Lower leg skin (tissue), 4 donors: Measurements from ENCODE around the gene CEACAM19. TPM values are rescaled to one million over a fixed set of nuclear protein-coding genes. Genes with fewer than 3 reads are reported as not detected.

Experiments used
- DNase-seq, 2 donors: peaks; one replicate each; pipeline ENCODE4 v3.0.0-alpha.2; 2019; ENCODE audit warnings: low spot score in 2 of 2
- H3K4me3 ChIP-seq: fragments of 200-600 bp; sonication (generic); 2 replicates; pipeline ENCODE4 v1.5.1; 2017; ENCODE audit warnings: mild to moderate bottlenecking, low read depth; ENCODE audit not compliant: poor library complexity, severe bottlenecking
- POLR2A ChIP-seq, 2 donors: fragments of 450-650 bp; IDR thresholded peaks; one replicate each; pipeline ENCODE4 v1.6.1; 2016 to 2017; ENCODE audit warnings: antibody characterized with exemption in 2 of 2, mild to moderate bottlenecking in 1 of 2, moderate library complexity in 1 of 2
- WGBS, 2 donors: methylation state at CpG; one replicate each; pipeline ENCODE4 v1.1.5; 2018; 5-methylcytosine and 5-hydroxymethylcytosine counted together
- intact Hi-C: fragments of 100-400 bp; cut with DNase I; formaldehyde crosslinking; loops from one replicate; pipeline ENCODE4 v1.15.0; 2023; ENCODE audit warnings: low total_unique reads
- total RNA-seq, 4 donors: library from RNA; depleted of rRNA; stranded (reverse); fragments of >200 nt; gene quantifications; one replicate each; pipeline ENCODE4 v1.1.0, GENCODE V29; 2016
- TF ChIP-seq, protein P1 (sequence below), 3 donors: fragments of 450-650 bp; IDR thresholded peaks; one replicate each; pipeline ENCODE4 v1.5.1; 2016; ENCODE audit warnings: antibody characterized with exemption in 3 of 3, mild to moderate bottlenecking in 3 of 3, moderate library complexity in 2 of 3

CEACAM19 gene
- total RNA-seq, 4 donors from 2014 or later = 5.4 to 10.2 (median 8.0) TPM

DNA sequence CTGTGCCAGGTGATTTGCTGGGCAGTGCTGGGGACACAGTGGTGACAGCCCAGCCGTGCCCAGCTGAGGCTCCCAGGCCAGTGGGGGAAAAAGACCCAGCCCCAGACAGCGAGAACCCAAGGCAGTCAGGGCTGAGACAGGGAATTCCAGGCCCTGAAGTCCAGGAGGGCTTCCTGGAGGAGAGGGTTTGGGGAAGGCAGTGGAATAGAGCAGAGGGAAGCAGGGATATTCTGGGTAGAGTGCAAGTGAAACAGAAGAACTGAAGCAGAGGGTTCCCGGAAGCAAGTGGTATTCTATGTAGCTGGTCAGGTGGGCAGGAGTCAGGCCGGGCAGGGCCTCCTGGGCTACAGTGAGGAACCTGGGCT, 26.4 kb downstream of the CEACAM19 start:
- no peak for TF ChIP-seq POLR2A (IDR thresholded peaks at IDR 0.05)
- TF ChIP-seq, protein P1, sequence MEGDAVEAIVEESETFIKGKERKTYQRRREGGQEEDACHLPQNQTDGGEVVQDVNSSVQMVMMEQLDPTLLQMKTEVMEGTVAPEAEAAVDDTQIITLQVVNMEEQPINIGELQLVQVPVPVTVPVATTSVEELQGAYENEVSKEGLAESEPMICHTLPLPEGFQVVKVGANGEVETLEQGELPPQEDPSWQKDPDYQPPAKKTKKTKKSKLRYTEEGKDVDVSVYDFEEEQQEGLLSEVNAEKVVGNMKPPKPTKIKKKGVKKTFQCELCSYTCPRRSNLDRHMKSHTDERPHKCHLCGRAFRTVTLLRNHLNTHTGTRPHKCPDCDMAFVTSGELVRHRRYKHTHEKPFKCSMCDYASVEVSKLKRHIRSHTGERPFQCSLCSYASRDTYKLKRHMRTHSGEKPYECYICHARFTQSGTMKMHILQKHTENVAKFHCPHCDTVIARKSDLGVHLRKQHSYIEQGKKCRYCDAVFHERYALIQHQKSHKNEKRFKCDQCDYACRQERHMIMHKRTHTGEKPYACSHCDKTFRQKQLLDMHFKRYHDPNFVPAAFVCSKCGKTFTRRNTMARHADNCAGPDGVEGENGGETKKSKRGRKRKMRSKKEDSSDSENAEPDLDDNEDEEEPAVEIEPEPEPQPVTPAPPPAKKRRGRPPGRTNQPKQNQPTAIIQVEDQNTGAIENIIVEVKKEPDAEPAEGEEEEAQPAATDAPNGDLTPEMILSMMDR (IDR thresholded peaks at IDR 0.05) = no peak
- intact Hi-C loops = no loop called here
- 81 to 93% methylated on average over 4 of the region's 4 CpGs for WGBS, 2 donors
- H3K4me3 ChIP-seq = no peak overlapping the region
- DNase-seq = no peak

DNA sequence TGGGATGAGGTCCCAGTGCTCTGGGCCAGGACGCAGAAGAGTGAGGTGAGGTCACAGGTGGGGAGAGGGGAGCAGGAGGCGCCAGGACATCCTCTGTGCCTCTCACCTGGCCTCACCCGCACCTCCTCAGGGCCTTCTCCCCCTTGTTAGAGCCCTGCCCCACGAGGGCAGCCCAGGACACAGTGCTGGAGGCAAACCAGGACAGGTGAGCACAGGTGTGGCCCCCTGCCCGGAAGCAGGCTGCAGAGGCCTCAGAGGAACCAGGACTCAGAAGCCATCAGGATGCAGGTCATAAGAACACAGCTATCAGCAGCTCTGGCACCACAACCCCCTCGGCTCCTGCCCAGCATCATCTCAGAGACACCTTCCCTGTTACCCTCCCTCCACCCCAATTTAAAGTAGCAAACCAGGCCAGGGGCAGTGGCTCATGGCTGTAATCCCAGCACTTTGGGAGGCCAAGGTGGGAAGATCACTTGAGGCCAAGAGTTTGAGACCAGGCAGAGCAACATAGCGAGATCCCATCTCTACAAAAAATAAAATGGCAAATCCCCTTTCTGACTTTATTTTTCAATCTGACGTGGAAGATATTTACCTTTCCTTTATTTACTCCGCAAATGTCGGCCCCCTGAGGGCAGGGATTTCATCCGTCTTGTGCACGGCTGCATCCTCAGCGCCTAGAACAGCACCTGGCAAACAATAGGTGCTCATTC, 27.4 kb downstream of the CEACAM19 start, which contains the start of gene CEACAM16:
Gene CEACAM16 (plus strand): TSS at position 660 of the 710 bp plus-strand sequence. CDS start 2,306 bp downstream, outside the sequence.
- TF ChIP-seq POLR2A (IDR thresholded peaks at IDR 0.05) = no peak
- TF ChIP-seq, protein P1 (IDR thresholded peaks at IDR 0.05) = no peak
- intact Hi-C loops = no loop called here
- no peak for DNase-seq
- no peak within 1 kb of the TSS for H3K4me3 ChIP-seq
- WGBS, 2 donors = 73 to 75% methylated on average over 13 of the region's 13 CpGs

DNA sequence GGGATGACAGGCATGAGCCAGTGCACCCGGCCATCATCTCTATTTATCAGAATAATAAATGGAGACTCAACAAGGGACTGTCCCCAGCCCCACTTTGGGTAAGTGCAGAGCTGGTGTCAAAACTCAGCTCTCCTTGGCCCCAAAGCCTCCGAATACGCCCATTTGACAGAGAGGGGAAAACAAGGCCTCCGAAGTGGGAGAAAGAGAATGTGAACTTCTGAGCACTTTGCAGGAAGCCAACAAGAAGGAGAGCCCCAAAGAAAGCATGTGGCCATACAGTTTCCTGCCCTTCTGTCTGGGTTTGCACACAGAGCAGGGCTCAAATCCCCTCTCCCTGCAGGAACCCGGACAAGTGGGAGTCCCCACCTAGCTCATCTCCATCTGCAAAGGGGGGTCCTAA, 29.3 kb downstream of the CEACAM19 start:
- no peak for TF ChIP-seq POLR2A (IDR thresholded peaks at IDR 0.05)
- TF ChIP-seq, protein P1 (IDR thresholded peaks at IDR 0.05) = no peak
- H3K4me3 ChIP-seq = no peak overlapping the region
- 91 to 93% methylated on average over 5 of the region's 5 CpGs for WGBS, 2 donors
- intact Hi-C loops = no loop called here
- DNase-seq = no peak

DNA sequence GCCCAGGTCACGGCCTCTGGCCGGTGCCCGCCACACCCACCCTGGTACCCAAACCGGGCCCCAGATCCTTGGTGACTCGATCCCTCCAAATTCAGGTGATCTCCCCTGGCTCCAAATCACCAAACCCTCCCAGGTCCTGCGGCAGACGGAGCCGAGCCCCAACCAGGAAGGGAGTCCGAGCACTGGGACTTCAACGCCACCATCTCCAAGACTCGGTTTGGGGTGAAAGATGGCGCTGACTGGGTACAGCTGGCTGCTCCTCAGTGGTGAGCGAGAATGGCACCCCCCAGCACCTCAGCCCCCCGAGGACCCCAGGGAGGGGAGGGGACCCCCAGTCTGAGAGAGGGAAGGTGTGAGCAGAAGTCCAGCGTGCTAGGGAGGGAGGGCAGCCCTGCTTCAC, 29.9 kb downstream of the CEACAM19 start:
- 81 to 85% methylated on average over 14 of the region's 15 CpGs for WGBS, 2 donors
- DNase-seq = no peak

DNA sequence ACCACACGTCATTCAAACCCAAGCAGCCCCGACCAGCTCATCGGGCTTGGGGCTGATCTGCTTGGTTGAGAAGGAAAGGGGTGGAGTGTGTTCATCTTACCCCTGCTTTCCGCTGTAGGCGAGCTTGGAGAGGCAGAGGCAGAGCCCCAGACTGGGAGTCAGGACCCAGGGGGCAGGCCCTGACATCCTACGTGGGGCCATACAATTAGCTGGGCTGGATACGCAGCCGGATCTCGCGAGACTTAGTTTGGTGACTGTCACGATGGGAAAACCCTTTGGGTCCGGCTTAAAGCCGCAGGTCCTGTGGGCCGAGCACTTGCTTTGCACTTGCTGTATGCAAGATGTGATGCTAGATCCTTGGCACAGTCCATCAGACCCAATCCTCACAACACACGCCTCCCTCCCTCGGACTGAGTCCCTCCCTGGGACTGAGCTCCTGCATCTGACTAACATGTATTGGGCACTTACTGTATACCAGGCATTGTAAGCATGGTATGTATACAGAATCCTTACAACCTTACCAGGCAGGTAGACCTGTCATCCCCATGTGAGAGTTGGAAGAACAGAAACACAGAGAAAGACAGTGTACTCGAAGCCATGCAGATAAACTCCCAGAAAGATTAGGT, 31.4 kb downstream of the CEACAM19 start:
- H3K4me3 ChIP-seq = no peak overlapping the region
- TF ChIP-seq POLR2A (IDR thresholded peaks at IDR 0.05) = no peak
- TF ChIP-seq, protein P1 (IDR thresholded peaks at IDR 0.05) = no peak
- intact Hi-C loops = no loop called here
- no peak for DNase-seq
- 82 to 83% methylated on average over 17 of the region's 17 CpGs for WGBS, 2 donors

More for the DNA sequence above, 29.9 kb downstream of the CEACAM19 start:
- TF ChIP-seq, protein P1 (IDR thresholded peaks at IDR 0.05) = no peak
- TF ChIP-seq POLR2A (IDR thresholded peaks at IDR 0.05) = no peak
- no peak overlapping the region for H3K4me3 ChIP-seq
- intact Hi-C loops = no loop called here
